Activated CD4-positive, alpha-beta T cell treated with anti-CD3 and anti-CD28 coated beads, Interleukin-2, amount 50 U/mL, for 16 hours (primary cell): ENCODE data around the gene FFAR1.
"Not testable (repeated sequence)": the region's sequence is repeated elsewhere in the genome, so short reads cannot be mapped to it uniquely, and the experiment has no call there.

Experiments
- DNase-seq: peaks from one replicate; pipeline ENCODE4 v3.0.0-alpha.2; 2020

The FFAR1 gene

GRCh38 chr19:35363711-35364425, 16.2 kb downstream of the FFAR1 start:
- no peak for DNase-seq

GRCh38 chr19:35365303-35365702, 17.6 kb downstream of the FFAR1 start:
- DNase-seq: no peak

- no peak for DNase-seq
Measured at GRCh38 chr19:35368378-35368777, 20.7 kb downstream of the FFAR1 start.

GRCh38 chr19:35369522-35369921, 21.8 kb downstream of the FFAR1 start:
- no peak for DNase-seq

- no peak for DNase-seq
Measured at GRCh38 chr19:35370722-35371121, 23.0 kb downstream of the FFAR1 start, which contains the start of gene GPR42. GPR42 (plus strand) TSS chr19:35371068; CDS start chr19:35371360, 292 bp downstream.

- DNase-seq: no peak
Measured at GRCh38 chr19:35373492-35373891, 25.8 kb downstream of the FFAR1 start.

DNA sequence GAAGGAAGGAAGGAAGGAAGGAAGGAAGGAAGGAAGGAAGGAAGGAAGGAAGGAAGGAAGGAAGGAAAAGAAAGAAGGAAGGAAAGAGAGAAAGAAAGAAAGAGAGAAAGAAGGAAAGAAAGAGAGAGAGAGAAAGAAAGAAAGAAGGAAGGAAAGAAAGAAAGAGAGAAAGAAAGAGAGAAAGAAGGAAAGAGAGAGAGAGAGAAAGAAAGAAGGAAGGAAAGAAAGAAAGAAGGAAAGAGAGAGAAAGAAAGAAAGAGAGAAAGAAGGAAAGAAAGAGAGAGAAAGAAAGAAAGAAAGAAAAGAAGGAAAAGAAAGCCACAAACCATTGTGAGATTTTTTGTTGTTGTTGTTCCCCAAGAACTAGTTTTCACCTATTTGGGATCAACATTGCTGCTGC, 26.3 kb downstream of the FFAR1 start:
- DNase-seq: not testable (repeated sequence)

DNA sequence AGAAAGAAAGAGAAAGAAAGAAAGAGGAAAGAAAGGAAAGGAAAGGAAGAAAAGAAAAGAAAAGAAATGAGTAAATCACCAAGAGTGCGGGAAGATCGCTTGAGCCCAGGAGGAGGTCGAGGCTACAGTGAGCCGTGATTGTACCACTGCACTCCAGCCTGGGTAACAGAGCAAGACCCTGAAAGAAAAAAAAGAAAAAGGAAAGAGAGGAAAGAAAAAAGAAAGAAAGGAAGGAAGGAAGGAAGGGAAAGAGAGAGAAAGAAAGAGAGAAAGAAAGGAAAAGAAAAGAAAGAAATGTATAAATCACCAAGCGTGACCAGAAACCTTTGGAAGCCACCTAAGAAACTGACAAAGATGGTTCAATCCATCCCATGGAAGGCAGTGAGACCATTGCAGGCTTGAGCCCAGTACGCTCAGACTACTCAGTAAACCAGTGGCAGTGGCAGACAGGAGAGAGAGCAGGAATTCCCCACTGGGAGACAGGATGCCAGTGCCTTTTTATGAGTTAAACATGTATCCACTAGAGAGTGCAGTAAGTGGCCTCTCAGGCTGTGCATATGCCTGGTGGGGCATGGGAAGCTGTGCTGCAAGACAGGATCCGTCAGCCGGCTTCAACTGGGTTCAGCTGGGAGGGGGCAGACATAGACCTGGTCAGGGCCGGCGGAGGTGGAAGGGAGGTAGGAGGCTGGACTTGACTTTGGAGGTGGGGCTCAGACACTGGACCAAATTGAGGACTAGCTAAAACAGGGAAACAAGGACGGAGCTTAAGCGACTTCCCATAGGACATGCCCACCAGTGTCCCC, 28.0 kb downstream of the FFAR1 start:
- no peak for DNase-seq

GRCh38 chr19:35377656-35378055, 30.0 kb downstream of the FFAR1 start:
- no peak for DNase-seq

DNA sequence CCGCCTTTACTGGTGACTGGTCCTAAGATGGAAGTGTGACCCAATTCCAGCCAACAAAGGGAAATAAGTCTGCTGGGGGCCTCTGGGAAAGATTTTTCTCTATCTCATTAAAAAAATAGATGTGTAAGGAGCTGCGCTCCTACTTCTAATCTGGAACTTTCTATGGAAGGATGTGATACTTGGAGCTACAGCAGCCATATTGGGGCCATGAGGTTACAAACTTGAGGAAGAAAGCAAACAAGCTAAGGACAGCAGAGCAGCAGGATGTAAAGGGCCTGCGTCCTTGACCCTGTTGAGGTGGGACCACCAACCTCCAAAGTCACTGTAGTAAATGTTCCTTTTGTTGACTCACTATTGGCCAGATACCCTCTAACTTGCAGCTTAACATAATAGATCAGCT, 30.7 kb downstream of the FFAR1 start:
- no peak for DNase-seq

GRCh38 chr19:35379545-35379944, 31.8 kb downstream of the FFAR1 start:
- DNase-seq: not testable (repeated sequence)

DNA sequence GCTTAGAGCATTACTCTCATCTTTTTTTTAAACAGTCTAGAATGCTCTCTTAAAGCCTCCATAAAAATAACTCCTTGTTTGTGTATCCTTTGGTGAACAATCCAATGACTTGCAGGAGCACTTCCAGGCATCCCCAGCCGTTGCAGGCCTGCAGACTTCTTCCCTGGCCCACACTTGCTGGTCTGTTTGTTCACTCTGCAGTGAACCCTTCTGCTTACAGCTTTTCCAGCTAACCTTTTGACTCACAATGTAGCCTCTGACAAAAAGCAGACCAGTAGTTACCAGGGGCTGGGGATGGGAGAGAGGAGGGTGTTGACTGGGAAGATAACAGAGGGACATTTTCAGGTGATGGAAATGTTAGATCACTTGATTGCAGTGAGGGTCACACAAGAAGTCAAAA, 32.3 kb downstream of the FFAR1 start:
- DNase-seq: no peak

DNA sequence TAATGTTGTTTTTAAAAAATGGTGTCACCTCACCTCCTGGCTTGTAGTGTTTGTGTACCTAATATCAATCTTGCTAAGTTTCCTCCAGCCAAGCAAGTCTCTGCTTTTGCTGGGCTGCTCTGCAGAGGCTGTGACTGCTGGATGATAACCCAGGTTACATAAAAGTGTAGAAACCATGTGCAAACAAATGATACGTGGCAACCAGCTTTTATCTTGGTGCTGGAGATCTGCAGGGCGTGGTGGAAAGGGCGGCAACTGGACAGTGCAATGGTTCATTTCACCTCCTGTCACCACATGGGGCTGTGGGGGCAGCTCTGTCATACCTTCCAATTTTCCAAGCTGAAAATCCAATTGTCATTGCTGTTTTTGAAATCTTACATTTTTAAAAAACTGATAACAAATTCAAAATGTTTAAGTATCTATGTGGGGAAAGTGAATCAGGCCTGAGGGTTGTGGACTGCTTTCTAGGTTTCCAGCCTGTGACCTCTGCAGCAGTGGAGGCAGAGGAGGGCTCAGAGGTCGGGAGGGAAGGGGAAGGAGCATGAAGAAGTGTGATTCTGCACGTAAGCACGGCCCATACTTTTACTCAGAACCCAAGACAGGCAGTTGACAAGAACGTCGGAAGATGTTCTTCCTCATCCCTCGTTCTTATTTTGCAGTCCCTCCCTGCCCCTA, 32.9 kb downstream of the FFAR1 start:
- DNase-seq: no peak

DNA sequence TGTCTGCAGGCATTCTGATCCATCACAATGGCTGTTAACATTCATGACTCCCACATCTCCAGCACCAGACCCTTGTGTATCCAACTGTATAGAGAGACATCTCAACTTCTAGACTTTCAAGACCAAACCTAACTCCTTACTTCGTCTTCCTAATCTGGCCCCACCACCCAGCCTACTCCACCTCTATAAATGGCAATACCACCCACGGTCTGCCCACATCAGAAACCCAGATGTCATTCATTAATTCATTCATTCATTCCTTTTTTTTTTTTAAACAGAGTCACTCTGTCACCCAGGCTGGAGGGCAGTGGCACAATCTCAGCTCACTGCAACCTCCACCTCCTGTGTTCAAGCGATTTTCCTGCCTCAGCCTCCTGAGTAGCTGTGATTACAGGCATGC, 33.6 kb downstream of the FFAR1 start:
- DNase-seq: no peak

- no peak for DNase-seq
Measured at GRCh38 chr19:35381926-35382325, 34.2 kb downstream of the FFAR1 start.

DNA sequence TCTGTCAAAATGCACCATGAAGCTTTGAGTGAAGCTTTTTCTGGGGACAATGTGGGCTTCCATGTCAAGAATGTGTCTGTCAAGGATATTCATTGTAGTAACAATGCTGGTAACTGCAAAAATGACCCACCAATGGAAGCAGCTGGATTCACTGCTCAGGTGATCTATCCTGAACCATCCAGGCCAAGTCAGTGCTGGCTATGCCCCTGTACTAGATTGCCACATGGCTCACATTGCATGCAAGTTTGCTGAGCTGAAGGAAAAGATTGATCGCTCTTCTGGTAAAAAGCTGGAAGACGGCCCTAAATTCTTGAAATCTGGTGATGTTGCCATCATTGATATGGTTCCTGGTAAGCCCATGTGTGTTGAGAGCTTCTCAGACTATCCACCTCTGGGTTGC, 35.8 kb downstream of the FFAR1 start:
- no peak for DNase-seq

DNA sequence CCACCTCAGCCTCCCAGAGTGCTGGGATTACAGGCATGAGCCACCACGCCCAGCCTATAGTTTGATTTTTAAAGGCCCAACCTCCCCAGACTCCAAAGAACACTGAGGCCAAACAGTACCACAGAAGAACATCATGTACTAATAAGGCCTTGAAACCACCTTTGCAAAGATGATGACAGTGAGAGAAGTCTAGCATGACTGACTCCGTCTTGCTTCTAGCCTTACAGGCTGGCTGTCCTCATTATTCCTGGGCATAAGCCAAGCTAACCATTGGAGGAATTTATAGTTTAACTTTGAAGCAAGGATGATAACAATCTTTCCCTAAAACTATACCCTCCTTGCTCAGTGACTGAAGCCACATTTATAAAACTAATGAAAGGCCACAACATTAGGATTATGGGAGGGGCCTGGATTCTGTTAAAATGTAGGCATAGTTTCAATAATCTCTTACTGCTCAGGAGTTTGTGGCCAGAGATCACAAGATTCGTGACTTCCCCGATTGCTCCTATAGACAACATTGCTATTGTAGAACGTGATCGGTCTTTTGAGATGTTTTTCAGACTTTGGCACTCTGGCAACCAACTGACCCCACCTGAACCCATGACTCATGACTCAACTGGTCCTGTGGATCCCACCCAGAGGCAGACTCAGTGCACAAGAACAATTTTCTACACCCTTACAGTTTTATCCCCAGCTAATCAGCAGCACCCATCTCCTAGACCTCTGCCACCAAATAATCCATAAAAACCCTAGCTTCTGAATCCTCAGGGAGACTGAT, 40.8 kb downstream of the FFAR1 start:
- no peak for DNase-seq

DNA sequence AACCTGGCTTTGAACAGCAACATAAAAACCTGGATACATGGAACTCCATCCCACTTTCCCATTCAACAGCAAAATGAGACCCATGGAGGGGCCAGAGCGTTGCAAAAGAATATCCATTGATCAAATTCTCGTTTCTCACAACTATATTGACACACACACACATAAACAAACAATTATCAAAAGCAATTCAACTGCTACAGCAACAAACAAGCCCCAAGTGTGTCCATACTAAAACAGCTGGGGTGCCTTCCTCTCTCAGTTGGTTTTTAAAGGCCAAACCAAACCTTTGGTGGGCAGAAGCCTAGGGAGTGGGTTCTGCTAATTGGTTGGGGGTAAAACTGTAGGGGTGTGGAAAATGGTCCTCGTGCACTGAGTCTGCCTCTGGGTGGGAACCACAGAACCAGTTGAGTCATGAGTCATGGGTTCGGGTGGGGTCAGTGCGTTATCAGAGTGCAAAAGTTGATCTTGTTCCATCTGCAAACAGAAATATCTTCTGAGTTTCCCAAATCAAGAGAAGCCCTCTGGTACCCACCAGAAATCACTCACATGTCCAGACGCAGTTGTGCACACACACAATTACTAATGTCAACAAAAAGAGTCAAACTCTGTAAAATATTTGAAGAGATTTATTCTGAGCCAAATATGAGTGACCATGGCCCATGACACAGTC, 41.6 kb downstream of the FFAR1 start:
- no peak for DNase-seq

DNA sequence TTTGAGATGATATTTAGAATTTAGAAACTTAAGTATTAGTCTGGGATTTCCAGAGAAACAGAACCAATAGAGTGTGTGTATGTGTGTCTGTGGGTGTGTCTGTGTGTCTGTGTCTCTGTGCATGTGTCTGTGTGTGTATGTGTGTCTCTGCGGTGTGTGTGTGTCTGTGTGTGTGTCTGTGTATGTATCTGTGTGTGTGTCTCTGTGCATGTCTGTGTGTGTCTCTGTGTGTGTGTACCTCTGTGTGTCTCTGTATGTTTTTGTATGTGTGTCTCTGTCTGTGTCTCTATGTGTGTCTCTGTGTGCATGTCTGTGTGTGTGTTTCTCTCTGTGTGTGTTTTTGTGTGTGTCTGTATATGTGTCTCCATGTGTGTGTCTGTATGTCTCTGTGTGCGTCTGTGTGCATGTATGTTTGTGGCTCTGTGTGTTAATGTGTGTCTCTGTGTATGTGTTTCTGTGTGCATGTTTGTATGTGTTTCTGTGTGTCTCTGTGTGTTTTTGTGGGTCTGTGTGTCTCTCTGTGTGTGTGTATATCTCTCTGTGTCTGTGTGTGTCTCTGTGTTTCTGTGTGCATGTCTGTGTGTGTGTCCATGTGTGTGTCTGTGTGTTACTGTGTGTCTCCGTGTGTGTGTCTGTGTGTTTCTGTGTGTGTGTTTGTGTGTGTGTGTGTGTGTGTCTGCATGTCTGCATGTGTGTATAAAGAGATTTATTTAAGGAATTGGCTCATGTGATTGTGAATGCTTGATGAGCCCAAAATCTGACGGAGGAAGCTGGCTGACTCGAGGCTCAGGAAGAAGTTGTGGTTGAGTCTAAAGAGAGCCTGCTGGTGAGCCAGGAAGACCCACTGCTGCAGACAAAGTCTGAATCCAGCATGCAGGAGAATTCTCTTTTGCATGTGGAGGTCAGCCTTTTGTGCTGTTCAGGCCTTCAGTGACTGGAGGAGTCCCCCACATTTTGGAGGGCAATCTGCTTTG, 45.3 kb downstream of the FFAR1 start:
- DNase-seq: no peak

DNA sequence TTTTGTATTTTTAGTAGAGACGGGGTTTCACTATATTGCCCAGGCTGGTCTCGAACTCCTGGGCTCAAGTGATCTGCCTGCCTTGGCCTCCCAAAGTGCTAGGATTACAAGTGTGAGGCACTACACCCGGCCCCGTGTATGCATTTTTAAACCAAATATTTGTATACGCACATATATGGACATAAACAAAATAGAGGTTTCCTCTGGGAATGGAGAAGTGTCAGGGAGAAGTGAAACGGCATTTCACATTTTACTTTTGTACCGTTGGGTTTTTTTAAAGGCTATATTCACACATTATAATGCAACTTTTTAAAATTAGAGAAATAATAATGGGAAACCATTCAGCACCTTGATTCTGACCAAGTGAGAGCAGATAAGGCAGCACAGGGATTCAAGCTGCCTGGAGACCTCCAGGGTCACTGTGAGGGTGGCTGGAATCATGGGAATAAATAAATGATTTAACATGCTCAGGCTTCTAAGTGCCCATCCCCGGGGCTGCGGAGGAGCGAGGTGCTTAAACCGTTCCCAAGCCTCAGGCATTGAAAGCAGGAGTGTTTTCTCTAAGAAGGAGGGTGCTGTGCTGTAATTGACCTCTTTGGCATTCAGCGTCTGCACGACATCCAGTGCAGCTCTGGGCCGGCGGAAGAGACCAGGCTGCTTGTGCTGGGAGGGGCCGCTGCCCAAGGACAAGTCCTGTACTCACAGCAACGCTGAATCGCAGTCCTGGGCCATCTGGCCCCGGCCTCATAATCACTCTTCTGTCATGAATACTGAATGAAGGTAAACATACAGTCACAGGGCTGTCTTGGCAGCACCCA, 47.9 kb downstream of the FFAR1 start:
- DNase-seq: no peak
